ENCODE data around the gene ST7L. TPM values are rescaled to one million over a fixed set of nuclear protein-coding genes. Genes with fewer than 3 reads are reported as not detected.

Gene ST7L
- total and polyA plus RNA-seq, 10 of the 15 experiments (the other 5 are each of a cell fraction or from before 2014, with no cell fraction given) = 3.6 to 13.7 (median 8.9) TPM

DNA sequence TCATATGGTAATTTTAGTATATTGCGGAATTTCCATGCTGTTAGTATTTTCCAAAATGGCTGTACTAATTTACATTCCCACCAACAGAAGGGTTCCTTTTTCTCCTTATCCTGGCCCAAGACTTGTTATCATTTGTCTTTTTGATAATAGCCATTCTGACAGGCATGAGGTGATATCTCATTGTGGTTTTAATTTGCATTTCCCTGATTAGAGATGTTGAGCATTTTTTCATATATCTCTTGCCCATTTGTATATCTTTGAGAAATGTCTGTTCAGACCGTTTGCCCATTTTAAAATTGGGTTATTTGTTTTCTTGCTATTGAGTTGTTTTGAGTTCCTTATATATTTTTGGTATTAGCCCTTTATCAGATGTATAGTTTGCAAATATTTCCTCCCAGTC is 14.7 kb upstream of the ST7L start:
- no TSS peak for BruUV-seq (replicated peaks)
- peaks cover 15% of the 10 kb centered on the region for H4K20me1 ChIP-seq (ENCODE audit: control insufficient read depth, insufficient read depth)
- FAIRE-seq = no peak

More for the DNA sequence above, 14.7 kb upstream of the ST7L start:
- H2AFZ ChIP-seq (ENCODE audit: control insufficient read depth, low read depth, low read length) = no peak overlapping the region
- 68% methylated on average over 2 of the region's 2 CpGs for WGBS (ENCODE audit: insufficient coverage, insufficient replicate concordance, low lambda C conversion rate, missing lambda C conversion rate)
- H3K9ac ChIP-seq (ENCODE audit: control insufficient read depth, insufficient read depth, low read length) = no peak overlapping the region
- in situ Hi-C loops (cut with MboI) = no loop called here
- TF ChIP-seq, protein P1, sequence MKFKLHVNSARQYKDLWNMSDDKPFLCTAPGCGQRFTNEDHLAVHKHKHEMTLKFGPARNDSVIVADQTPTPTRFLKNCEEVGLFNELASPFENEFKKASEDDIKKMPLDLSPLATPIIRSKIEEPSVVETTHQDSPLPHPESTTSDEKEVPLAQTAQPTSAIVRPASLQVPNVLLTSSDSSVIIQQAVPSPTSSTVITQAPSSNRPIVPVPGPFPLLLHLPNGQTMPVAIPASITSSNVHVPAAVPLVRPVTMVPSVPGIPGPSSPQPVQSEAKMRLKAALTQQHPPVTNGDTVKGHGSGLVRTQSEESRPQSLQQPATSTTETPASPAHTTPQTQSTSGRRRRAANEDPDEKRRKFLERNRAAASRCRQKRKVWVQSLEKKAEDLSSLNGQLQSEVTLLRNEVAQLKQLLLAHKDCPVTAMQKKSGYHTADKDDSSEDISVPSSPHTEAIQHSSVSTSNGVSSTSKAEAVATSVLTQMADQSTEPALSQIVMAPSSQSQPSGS (IDR thresholded peaks at IDR 0.05; ENCODE audit: low read length) = no peak
- TF ChIP-seq, protein P2, sequence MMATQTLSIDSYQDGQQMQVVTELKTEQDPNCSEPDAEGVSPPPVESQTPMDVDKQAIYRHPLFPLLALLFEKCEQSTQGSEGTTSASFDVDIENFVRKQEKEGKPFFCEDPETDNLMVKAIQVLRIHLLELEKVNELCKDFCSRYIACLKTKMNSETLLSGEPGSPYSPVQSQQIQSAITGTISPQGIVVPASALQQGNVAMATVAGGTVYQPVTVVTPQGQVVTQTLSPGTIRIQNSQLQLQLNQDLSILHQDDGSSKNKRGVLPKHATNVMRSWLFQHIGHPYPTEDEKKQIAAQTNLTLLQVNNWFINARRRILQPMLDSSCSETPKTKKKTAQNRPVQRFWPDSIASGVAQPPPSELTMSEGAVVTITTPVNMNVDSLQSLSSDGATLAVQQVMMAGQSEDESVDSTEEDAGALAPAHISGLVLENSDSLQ (IDR thresholded peaks at IDR 0.05) = peak; percentile 32; the same call in 1 of the 2 replicates
- peaks cover 29% of the 10 kb centered on the region for H3K4me1 ChIP-seq (ENCODE audit: control insufficient read depth, insufficient read depth, low read length)
- intact Hi-C loops (cut with micrococcal nuclease; ENCODE audit: unreplicated experiment) = loop anchor here (5.0 kb wide), 1 partner anchor 34 kb away; no protein-coding TSS in a partner anchor
- ChIA-PET SMC1A (ENCODE audit: uncharacterized antibody, unreplicated experiment) (interaction anchor here (0.7 to 2.0 kb wide), 3 partner anchors 75 to 280 kb away, joined by 3 to 5 read pairs (median 4); no protein-coding TSS in a partner anchor), RAD21 (ENCODE audit: unreplicated experiment) (interaction anchor here (3.6 kb wide), 1 partner anchor 12 kb away, joined by 23 read pairs; no protein-coding TSS in a partner anchor), POLR2A (interaction anchor here (1.0 to 1.5 kb wide), 2 partner anchors 8 to 12 kb away, joined by 4 to 5 read pairs; no protein-coding TSS in a partner anchor), CTCF (interaction anchor here (1.0 to 1.5 kb wide), 4 partner anchors 11 to 409 kb away, joined by 3 to 4 read pairs (median 4); partner anchors contain the start of gene MOV10)
- peaks cover 0 to 14% of the 10 kb centered on the region in 2 experiments; a peak in 2 of 4 replicates for H3K36me3 ChIP-seq (ENCODE audit: control insufficient read depth in 2 of 2, insufficient read depth in 2 of 2, low read length in 1 of 2)
- DNase-seq (ENCODE audit: low read depth, low spot score) (no peak), ATAC-seq (no peak)
- H3K79me2 ChIP-seq (ENCODE audit: control insufficient read depth, insufficient read depth, low read length) = peaks cover 98% of the 10 kb centered on the region
- no peaks in the 10 kb centered on the region for H3K9me3 ChIP-seq (replicated peaks; ENCODE audit: control insufficient read depth, insufficient read depth, low read length)
- no peak overlapping the region for H3K27ac ChIP-seq (ENCODE audit: control insufficient read depth, insufficient read depth)
- no peaks in the 10 kb centered on the region for H3K27me3 ChIP-seq (replicated peaks in 1 of 2; ENCODE audit: control insufficient read depth in 2 of 2, insufficient read depth in 2 of 2, low read length in 1 of 2)
- peak overlapping the region; percentile 46; the same call in 1 of the 2 replicates for H3K4me2 ChIP-seq (ENCODE audit: control insufficient read depth, insufficient read depth)
- 0 out of 2 replicates have a peak overlapping the region, but pooled peaks have one; percentile 13 for H3K4me3 ChIP-seq

All from GM12878 (cell line).